K562 (cell line): ENCODE data around the gene ARHGAP30. TPM values are rescaled to one million over a fixed set of nuclear protein-coding genes. Genes with fewer than 3 reads are reported as not detected.

Experiments
- ARNT ChIP-seq, 2 experiments: fragments of 450-650 bp; IDR thresholded peaks; 2 replicates each; pipeline ENCODE4 v1.6.1; 2016; ENCODE audit warnings: mild to moderate bottlenecking in 1 of 2
- DPF2 ChIP-seq: fragments of 450-650 bp; IDR thresholded peaks from 2 replicates; pipeline ENCODE4 v1.6.1; 2016
- ELF2 ChIP-seq: fragments of 250-450 bp; sonication (Bioruptor Pico); IDR thresholded peaks from 2 replicates; pipeline ENCODE4 v1.5.0; 2021; ENCODE audit warnings: mild to moderate bottlenecking
- ETV5 ChIP-seq: sonication (generic); formaldehyde crosslinking; IDR thresholded peaks from 2 replicates; pipeline ENCODE4 v1.4.0; 2020; ENCODE audit warnings: low read depth, mild to moderate bottlenecking, missing genetic modification reagents
- GABPA ChIP-seq: fragments of 200-800 bp; sonication (Bioruptor generic); conservative IDR thresholded peaks from 2 replicates; pipeline ENCODE4 v1.6.1; 2016; ENCODE audit warnings: low read depth, missing genetic modification characterization, missing compliant biosample characterization
- JUN ChIP-seq, 2 experiments: sonication (generic) in 1 of 2; formaldehyde crosslinking in 1 of 2; IDR thresholded peaks; 2 replicates each; pipeline versions ENCODE4 v1.6.1 to v1.8.0; 2012 to 2022; ENCODE audit warnings: borderline replicate concordance in 2 of 2, mild to moderate bottlenecking in 2 of 2, improper control_type of control experiment in 1 of 2, low read depth in 1 of 2, low read length in 1 of 2, missing genetic modification reagents in 1 of 2
- JUND ChIP-seq, 2 experiments: IDR thresholded peaks; 2 replicates in 1 of 2; 3 replicates in 1 of 2; pipeline ENCODE4 v1.6.1; 2011; ENCODE audit warnings: borderline replicate concordance in 2 of 2, low read depth in 2 of 2, low read length in 2 of 2, improper control_type of control experiment in 1 of 2, missing biosample characterization in 1 of 2, missing genetic modification characterization in 1 of 2, missing genetic modification reagents in 1 of 2
- KLF10 ChIP-seq: fragments of 250-450 bp; sonication (Bioruptor Pico); IDR thresholded peaks from 2 replicates; pipeline ENCODE4 v1.6.1; 2021; ENCODE audit warnings: matching md5 sums
- MAZ ChIP-seq, 2 experiments: fragments of 450-650 bp in 1 of 2; sonication (generic) in 1 of 2; formaldehyde crosslinking; IDR thresholded peaks in 1 of 2; conservative IDR thresholded peaks in 1 of 2; 2 replicates each; pipeline versions ENCODE4 v1.4.0 to v1.5.0; 2020; ENCODE audit warnings: mild to moderate bottlenecking in 1 of 2, missing genetic modification reagents in 1 of 2
- PRPF4 ChIP-seq: fragments of 200-400 bp; formaldehyde crosslinking; IDR thresholded peaks from one replicate; pipeline ENCODE4 v1.6.1; 2017; ENCODE audit warnings: low read length, low read depth, mild to moderate bottlenecking; ENCODE audit not compliant: insufficient read depth, poor library complexity, severe bottlenecking
- PTBP1 ChIP-seq: fragments of 200-400 bp; formaldehyde crosslinking; IDR thresholded peaks from 2 replicates; pipeline ENCODE4 v1.6.1; 2017; ENCODE audit warnings: low read depth, low read length
- RB1 ChIP-seq: fragments of 450-650 bp; IDR thresholded peaks from 2 replicates; pipeline ENCODE4 v1.6.1; 2017; ENCODE audit warnings: low read depth, mild to moderate bottlenecking
- SMAD1 ChIP-seq: fragments of 150-350 bp; IDR thresholded peaks from 2 replicates; pipeline ENCODE4 v1.6.1; 2014; ENCODE audit warnings: low read length, low read depth; ENCODE audit not compliant: partially characterized antibody
- SNIP1 ChIP-seq: fragments of 450-650 bp; IDR thresholded peaks from 2 replicates; pipeline ENCODE4 v1.7.1; 2017; ENCODE audit warnings: low read depth, mild to moderate bottlenecking
- SUPT5H ChIP-seq: fragments of 450-650 bp; IDR thresholded peaks from 2 replicates; pipeline ENCODE4 v1.6.1; 2016
- TARDBP ChIP-seq: fragments of 450-650 bp; IDR thresholded peaks from 2 replicates; pipeline ENCODE4 v1.6.1; 2016
- TCF3 ChIP-seq: sonication (generic); formaldehyde crosslinking; IDR thresholded peaks from 2 replicates; pipeline ENCODE4 v1.4.0; 2020; ENCODE audit warnings: mild to moderate bottlenecking, missing genetic modification reagents
- TFAP4 ChIP-seq: sonication (generic); formaldehyde crosslinking; IDR thresholded peaks from 2 replicates; pipeline ENCODE4 v1.8.0; 2022; ENCODE audit warnings: missing genetic modification reagents, mild to moderate bottlenecking, moderate library complexity, borderline replicate concordance
- TRIM28 ChIP-seq: fragments of 450-650 bp; IDR thresholded peaks from 2 replicates; pipeline ENCODE4 v1.6.1; 2017
- UBTF ChIP-seq, 2 experiments: IDR thresholded peaks; 2 replicates each; pipeline ENCODE4 v1.6.1; 2012; ENCODE audit warnings: improper control_type of control experiment in 2 of 2, low read depth in 2 of 2, low read length in 2 of 2, borderline replicate concordance in 1 of 2
- XRCC5 ChIP-seq: fragments of 200-400 bp; formaldehyde crosslinking; IDR thresholded peaks from 2 replicates; pipeline ENCODE4 v1.6.1; 2017; ENCODE audit warnings: low read depth, mild to moderate bottlenecking, low read length
- ZNF24 ChIP-seq: fragments of 450-650 bp; IDR thresholded peaks from 2 replicates; pipeline ENCODE4 v1.6.1; 2016
- ZNF280A ChIP-seq: fragments of 450-650 bp; IDR thresholded peaks from 2 replicates; pipeline ENCODE4 v1.6.1; 2018; ENCODE audit warnings: mild to moderate bottlenecking, low read depth; ENCODE audit not compliant: partially characterized antibody
- polyA plus RNA-seq, 8 experiments: library from polyadenylated mRNA; depleted of rRNA in 4 of 8; stranded (reverse) in 5 of 8; unstranded in 3 of 8; fragments of >200 nt; fragmentation: Nextera tagmentation in 2 of 8; fragmentation: Illumina TruSeq in 1 of 8; extraction: Ambion mirVana in 2 of 8; extraction: Trizol in 1 of 8; gene quantifications; 2 replicates each; pipeline versions ENCODE4 v1.2.1 to v1.2.3, GENCODE V29; 2011 to 2014; ENCODE audit warnings: inconsistent platforms in 1 of 8, missing spikeins in 1 of 8
- total RNA-seq, 7 experiments: library from RNA; depleted of rRNA in 6 of 7; stranded (reverse); fragments of >200 nt in 6 of 7; fragmentation: Illumina TruSeq in 2 of 7; extraction: Trizol in 2 of 7; gene quantifications; 2 replicates each; pipeline versions ENCODE4 v1.2.1 to v1.2.3, GENCODE V29; 2011 to 2021; ENCODE audit warnings: low replicate concordance in 1 of 7

Gene ARHGAP30
- total and polyA plus RNA-seq, 9 of the 15 experiments (the other 6 are each of a cell fraction or from before 2014, with no cell fraction given): 0.01 to 0.73 (median 0.12) TPM

- no peak for TF ChIP-seq SNIP1
- TF ChIP-seq KLF10 (CRISPR knock-in tag): no peak
- peak; percentile 82; the same call in 1 of the 2 replicates for TF ChIP-seq ETV5 (CRISPR knock-in tag)
- peak; percentile 56; the same call in 1 of the 2 replicates for TF ChIP-seq RB1
- TF ChIP-seq XRCC5: peak; percentile 90
- TF ChIP-seq SUPT5H: peak; percentile 38; the same call in 1 of the 2 replicates
- TF ChIP-seq DPF2: 0 out of 2 replicates have a peak, but pooled peaks have one; percentile 41
- TF ChIP-seq TFAP4 (CRISPR knock-in tag): peak; percentile 26; the same call in 1 of the 2 replicates
- TF ChIP-seq TARDBP: peak; percentile 72; the same call in 1 of the 2 replicates
- TF ChIP-seq ZNF280A: no peak
- TF ChIP-seq UBTF (IDR thresholded peaks at IDR 0.05; ENCODE audit: borderline replicate concordance in 1 of 2, low read depth in 2 of 2, low read length in 2 of 2): 0 out of 4 replicates have a peak, but pooled peaks of 1 of the 2 experiments have one; percentile 54
- TF ChIP-seq MAZ (CRISPR knock-in tag; conservative IDR thresholded peaks at IDR 0.05 in 1 of 2, IDR thresholded peaks at IDR 0.05 in 1 of 2): peak in 1 of 2 experiments; percentile 53; a peak in 1 of 4 replicates
- TF ChIP-seq ZNF24: 0 out of 2 replicates have a peak, but pooled peaks have one; percentile 33
- no peak for TF ChIP-seq JUN (IDR thresholded peaks at IDR 0.05; ENCODE audit: borderline replicate concordance, low read depth, low read length)
- TF ChIP-seq JUN (CRISPR knock-in tag; IDR thresholded peaks at IDR 0.05; ENCODE audit: borderline replicate concordance): no peak
- TF ChIP-seq SMAD1: no peak
- peak; percentile 86 for TF ChIP-seq ELF2 (CRISPR knock-in tag)
- TF ChIP-seq TRIM28: no peak
- peak; percentile 25; the same call in 1 of the 2 replicates for TF ChIP-seq TCF3 (CRISPR knock-in tag)
- 0 out of 4 replicates have a peak, but pooled peaks of 1 of the 2 experiments have one; percentile 32 for TF ChIP-seq ARNT (IDR thresholded peaks at IDR 0.05)
- TF ChIP-seq JUND (IDR thresholded peaks at IDR 0.05; ENCODE audit: borderline replicate concordance, low read depth, low read length): peak; percentile 49; the same call in 1 of the 2 replicates
- TF ChIP-seq JUND (tag; IDR thresholded peaks at IDR 0.05; ENCODE audit: borderline replicate concordance, low read depth, low read length): peak; percentile 36; the same call in 1 of the 3 replicates
- TF ChIP-seq GABPA (tag): peak; percentile 47; the same call in 1 of the 2 replicates
- TF ChIP-seq PRPF4: no peak
- no peak for TF ChIP-seq PTBP1
Measured at GRCh38 chr1:160997323-160998038, 72.2 kb downstream of the ARHGAP30 start (continued).
